ENCODE data around the gene KIF6.

KIF6 gene

DNA sequence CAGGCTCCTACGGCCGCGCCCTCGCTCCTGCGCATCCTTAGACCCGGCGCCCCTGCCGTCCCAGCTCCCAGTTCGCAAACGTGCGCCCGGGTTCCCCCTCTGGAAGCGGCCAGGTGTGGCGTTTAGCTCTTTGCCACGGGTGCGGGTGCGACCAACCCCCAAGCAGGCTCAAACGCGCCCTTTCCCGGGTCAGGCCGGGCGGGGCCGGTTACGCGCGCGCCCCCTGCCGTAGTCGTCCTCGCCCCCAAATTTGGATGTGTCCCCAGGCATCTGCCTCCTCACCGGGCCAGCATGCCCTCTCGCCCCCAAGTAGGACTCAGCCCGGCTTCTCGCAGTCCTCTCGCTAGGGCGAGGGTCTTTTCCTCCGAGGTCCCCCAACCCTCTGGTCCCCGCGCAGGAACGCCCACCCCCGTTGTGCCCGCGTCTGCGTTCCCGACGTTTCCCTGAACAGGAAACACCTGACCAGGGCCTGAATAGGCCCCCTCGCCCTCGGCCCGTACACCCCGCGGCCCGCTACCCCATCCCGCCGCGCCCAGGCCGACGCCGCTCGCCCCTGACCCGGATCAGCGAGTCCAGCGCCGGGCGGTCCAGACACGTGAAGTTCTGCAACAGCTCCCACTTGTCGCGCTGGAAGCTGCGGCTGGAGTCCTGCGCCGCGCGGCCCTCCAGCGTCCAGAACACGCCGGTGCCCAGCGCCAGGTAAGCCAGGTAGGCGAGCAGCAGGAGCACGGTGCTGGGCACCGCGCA lies 411.5 kb downstream of the KIF6 start:
- Histone ChIP-seq H3K27ac (no peak overlapping the region), H3K4me3 (peak overlapping the region in 1 of 7 experiments; percentile 8)

DNA sequence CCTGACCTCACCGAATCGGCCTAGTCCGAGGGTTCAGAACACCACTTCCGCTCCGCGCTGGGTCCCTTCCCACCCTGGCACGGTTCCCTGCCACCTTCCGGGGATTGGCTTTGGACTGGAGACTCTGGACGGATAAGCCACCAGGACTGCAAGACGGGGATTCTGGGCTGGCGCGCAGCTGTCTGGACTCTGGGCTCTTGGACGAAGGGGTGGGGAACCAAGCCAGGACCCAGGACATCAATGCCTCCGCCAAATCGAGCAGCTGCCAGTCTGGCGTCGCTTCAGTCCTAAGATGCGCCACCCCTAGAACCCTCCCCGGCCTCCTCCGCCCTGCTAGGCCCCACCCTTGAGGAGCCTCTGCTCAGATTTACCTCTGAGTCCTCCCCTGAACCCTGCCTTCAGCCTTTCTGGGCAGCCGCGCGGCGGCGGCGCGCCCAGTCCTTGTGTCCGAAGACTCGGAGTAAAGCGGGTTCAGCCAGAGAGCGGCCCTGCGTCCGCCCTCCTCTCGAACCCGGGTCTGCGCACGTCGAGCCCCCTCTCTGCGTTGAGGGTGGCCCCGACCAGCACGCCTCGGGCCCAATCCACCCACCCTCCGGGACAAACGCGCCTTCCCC lies 412.2 kb downstream of the KIF6 start:
- H3K27ac ChIP-seq = no peak overlapping the region
- no peak overlapping the region for H3K4me3 ChIP-seq

- Histone ChIP-seq H3K27ac (no peak overlapping the region), H3K4me3 (no peak overlapping the region)
Measured at GRCh38 chr6:39310542-39310941, 414.7 kb downstream of the KIF6 start.

- no peak overlapping the region for H3K27ac ChIP-seq
Measured at GRCh38 chr6:39309942-39310531, 415.2 kb downstream of the KIF6 start.

GRCh38 chr6:39307462-39307861 lies 417.7 kb downstream of the KIF6 start:
- Histone ChIP-seq H3K27ac (no peak overlapping the region), H3K4me3 (no peak overlapping the region)

More at GRCh38 chr6:39309942-39310531, 415.2 kb downstream of the KIF6 start:
- no peak overlapping the region for H3K4me3 ChIP-seq

GRCh38 chr6:39304951-39305350 lies 420.3 kb downstream of the KIF6 start:
- no peak overlapping the region for H3K27ac ChIP-seq
- H3K4me3 ChIP-seq = no peak overlapping the region

GRCh38 chr6:39303425-39304153 lies 421.6 kb downstream of the KIF6 start:
- no peak overlapping the region for H3K4me3 ChIP-seq
- no peak overlapping the region for H3K27ac ChIP-seq

- H3K4me3 ChIP-seq = no peak overlapping the region
- H3K27ac ChIP-seq = no peak overlapping the region
Measured at GRCh38 chr6:39302669-39303424, 422.4 kb downstream of the KIF6 start.

DNA sequence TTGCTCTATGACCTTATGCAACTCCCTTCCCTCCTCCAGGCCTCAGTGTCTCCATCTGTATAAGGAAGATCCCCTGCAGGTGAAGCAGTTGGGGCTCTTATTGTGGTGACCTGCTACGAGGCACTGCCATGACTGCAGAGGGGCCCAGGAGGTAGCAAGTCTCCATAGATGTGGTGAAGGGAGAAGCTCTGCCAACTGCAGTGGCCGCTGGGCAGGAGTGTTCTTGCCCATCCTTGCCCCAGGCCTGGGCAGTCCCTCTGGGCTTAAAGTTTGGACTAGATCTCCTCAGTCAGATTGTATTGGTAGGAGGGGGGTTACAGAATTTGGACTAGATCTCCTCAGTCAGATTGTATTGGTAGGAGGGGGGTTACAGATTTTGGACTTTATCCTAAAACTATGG lies 423.2 kb downstream of the KIF6 start:
- no peak overlapping the region for H3K27ac ChIP-seq

DNA sequence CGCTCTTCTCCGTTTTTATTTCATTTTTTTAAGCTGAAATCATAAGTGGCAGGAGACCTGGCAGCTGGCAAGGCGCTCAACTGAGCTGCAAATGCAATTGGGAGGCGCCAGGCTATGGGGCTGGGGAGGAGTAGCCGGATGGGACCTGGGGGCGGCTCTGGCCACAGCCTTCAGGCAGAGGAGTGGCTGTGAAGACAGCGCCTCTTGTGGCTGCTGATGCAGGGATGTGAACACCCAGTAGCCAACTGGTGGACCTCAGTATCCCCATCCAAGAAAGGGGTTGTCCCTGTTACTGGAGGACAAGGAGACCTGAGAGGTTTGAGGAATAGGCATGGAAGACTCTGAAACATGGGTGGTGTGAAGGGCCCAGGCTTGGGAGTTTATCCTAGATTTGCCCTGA lies 423.6 kb downstream of the KIF6 start:
- Histone ChIP-seq H3K4me3 (no peak overlapping the region), H3K27ac (no peak overlapping the region)

More for the DNA sequence above, 423.2 kb downstream of the KIF6 start:
- H3K4me3 ChIP-seq = no peak overlapping the region

- H3K4me3 ChIP-seq = no peak overlapping the region
- H3K27ac ChIP-seq = no peak overlapping the region
Measured at GRCh38 chr6:39300739-39301138, 424.5 kb downstream of the KIF6 start.

GRCh38 chr6:39298061-39298460 lies 427.1 kb downstream of the KIF6 start:
- Histone ChIP-seq H3K27ac (no peak overlapping the region), H3K4me3 (no peak overlapping the region)

GRCh38 chr6:39296745-39297640 lies 428.2 kb downstream of the KIF6 start:
- H3K27ac ChIP-seq = no peak overlapping the region
- H3K4me3 ChIP-seq = no peak overlapping the region

- no peak overlapping the region for H3K27ac ChIP-seq
- H3K4me3 ChIP-seq = no peak overlapping the region
Measured at GRCh38 chr6:39295611-39296011, 429.6 kb downstream of the KIF6 start.

DNA sequence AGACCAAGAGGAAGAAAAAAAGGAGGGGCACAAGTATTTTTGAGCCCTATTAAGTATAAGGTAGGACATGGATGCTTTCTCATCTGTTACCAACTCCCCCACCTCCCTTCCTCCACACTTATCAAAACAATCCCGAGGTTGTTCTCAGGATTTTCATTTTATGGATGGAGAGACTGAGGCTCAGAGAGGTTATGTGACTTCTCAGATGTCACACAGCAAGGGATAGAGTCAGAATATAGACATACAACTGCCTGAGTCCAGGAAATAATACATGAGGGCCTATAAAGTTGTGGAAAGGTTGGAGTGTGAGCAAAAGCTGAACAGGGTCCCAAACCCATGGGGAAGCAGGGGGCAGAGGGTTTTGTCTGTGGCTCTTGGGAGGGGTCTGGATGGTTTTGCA lies 430.3 kb downstream of the KIF6 start:
- Histone ChIP-seq H3K4me3 (no peak overlapping the region), H3K27ac (no peak overlapping the region)

DNA sequence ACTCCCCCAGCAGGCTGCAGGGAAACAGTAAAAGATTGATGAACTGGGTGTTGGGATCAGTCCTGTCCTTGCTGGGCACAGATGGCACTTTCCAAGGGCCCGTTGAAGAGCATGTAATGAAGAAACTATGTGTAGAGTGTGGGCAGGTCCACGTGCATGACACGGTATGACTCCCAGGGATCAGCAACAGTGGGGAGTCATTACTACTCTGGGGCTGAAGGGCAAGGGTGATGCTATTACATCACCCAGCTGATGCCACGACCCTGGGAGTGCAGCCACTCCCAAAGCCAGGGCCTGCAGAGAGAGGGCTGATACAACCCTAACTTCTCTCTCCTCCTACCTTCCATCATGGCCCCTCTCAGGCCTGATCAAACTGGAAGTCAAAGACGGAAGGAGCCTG lies 431.1 kb downstream of the KIF6 start:
- Histone ChIP-seq H3K4me3 (no peak overlapping the region), H3K27ac (no peak overlapping the region)

- Histone ChIP-seq H3K4me3 (no peak overlapping the region), H3K27ac (no peak overlapping the region)
Measured at GRCh38 chr6:39292637-39293036, 432.6 kb downstream of the KIF6 start.

DNA sequence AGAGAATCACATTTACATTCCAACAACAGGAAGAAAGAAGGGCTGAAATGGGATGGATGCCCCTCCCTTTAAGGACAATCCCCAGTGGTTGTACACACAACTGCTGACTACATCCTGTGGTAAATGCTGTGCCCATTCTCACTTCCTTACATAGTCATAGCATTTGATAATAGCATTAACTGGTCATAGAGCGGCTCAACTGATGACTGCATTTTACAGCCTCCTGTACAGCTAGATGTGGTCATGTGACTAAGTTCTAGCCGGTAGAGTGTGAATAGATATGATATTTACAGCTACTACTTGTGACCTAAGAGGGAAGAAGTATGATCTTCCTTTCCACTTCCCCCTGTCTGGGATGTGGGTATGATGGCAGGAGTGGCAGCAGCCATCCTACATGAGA lies 435.7 kb downstream of the KIF6 start:
- H3K27ac ChIP-seq = no peak overlapping the region
- no peak overlapping the region for H3K4me3 ChIP-seq

DNA sequence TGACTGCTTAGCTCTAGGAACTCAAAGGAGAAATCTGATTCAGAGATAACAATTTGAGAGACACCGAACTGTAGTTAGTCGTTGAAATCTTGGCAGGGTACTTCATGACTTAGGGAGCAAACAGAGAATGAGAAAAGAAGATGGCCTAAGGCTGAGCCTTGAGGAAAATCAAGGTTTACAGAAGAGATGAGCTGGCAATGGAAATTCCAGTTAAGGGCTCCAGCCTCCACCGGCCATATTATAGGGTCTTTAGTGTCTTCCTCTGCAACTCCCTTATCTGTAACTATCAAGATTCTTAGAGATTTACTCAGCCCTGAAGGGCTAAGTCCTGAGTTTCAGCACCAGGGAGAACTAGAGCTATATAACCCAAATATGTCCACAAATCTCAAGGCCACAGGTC lies 437.6 kb downstream of the KIF6 start:
- no peak overlapping the region for H3K4me3 ChIP-seq
- no peak overlapping the region for H3K27ac ChIP-seq

All from skin epidermis (tissue), 12 donors.